ENCODE measurements around the gene MTR. TPM values are rescaled to one million over a fixed set of nuclear protein-coding genes. Genes with fewer than 3 reads are reported as not detected.

The MTR gene
- total RNA-seq, 1 donor: 38.4 TPM

GRCh38 chr1:236768601-236769000, 26.5 kb upstream of the MTR start:
- H3K4me3 ChIP-seq (ENCODE audit: low read depth, low read length): no peak overlapping the region
- TF ChIP-seq CTCF (IDR thresholded peaks at IDR 0.05; ENCODE audit: insufficient read depth, low read length): no peak
- no peak for DNase-seq (ENCODE audit: low read depth)

DNA sequence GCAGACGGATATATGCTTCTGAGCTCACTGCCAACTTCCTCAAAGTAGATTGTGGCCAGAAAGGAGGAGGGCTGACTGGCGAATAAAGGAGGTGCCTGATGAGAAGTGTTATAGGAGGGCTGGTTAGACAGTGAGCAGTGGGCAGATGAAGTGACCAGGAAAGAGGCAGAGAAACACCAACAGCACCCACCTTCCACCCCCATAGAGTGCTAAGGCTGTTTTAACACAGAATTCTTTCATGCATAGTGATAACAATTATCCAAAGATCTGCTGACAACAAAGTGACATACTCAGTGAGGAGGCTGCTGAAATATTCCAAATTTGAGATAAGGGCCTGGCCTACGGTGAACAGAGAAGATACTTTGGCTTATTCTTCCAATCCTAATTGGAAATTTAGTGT, 21.2 kb upstream of the MTR start:
- DNase-seq (ENCODE audit: low read depth): no peak
- TF ChIP-seq CTCF (IDR thresholded peaks at IDR 0.05; ENCODE audit: insufficient read depth, low read length): no peak

DNA sequence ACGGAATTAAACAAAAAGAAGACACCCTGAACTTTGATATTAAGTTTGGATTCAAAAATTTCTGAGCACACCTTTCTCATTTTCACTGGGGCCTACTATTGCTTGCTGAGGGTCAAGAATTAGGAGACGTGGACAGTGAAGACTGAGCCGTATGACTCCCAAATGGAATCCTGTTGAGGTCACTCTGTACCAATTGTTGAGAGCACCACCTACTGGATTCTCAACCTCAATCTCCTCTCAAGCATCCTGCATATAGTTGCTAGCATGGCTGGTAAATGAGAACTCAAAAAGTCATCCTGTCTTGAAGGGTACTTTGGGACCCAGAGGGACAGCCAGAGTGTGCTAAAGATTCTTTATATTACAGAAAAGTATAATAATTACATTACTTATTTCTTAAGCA, 20.2 kb upstream of the MTR start:
- DNase-seq (ENCODE audit: low read depth): peak; percentile 52
- TF ChIP-seq CTCF (IDR thresholded peaks at IDR 0.05; ENCODE audit: insufficient read depth, low read length): peak; percentile 39
- H3K4me3 ChIP-seq (ENCODE audit: low read depth, low read length): no peak overlapping the region

More for the DNA sequence above, 21.2 kb upstream of the MTR start:
- H3K4me3 ChIP-seq (ENCODE audit: low read depth, low read length): no peak overlapping the region

- DNase-seq (ENCODE audit: low read depth): no peak
- no peak for TF ChIP-seq CTCF (IDR thresholded peaks at IDR 0.05; ENCODE audit: insufficient read depth, low read length)
- no peak overlapping the region for H3K4me3 ChIP-seq (ENCODE audit: low read depth, low read length)
These were observed 15.8 kb upstream of the MTR start for GRCh38 chr1:236779312-236779711.

GRCh38 chr1:236785477-236785876, 9.6 kb upstream of the MTR start:
- no peak for TF ChIP-seq CTCF (IDR thresholded peaks at IDR 0.05; ENCODE audit: insufficient read depth, low read length)
- DNase-seq (ENCODE audit: low read depth): no peak
- H3K4me3 ChIP-seq (ENCODE audit: low read depth, low read length): no peak overlapping the region

GRCh38 chr1:236786453-236786852, 8.6 kb upstream of the MTR start:
- DNase-seq (ENCODE audit: low read depth): no peak
- no peak for TF ChIP-seq CTCF (IDR thresholded peaks at IDR 0.05; ENCODE audit: insufficient read depth, low read length)

GRCh38 chr1:236794585-236795034, 482 bp upstream of the MTR start:
- TF ChIP-seq CTCF (IDR thresholded peaks at IDR 0.05; ENCODE audit: insufficient read depth, low read length): no peak
- DNase-seq (ENCODE audit: low read depth): no peak
- peak overlapping the region; percentile 67 for H3K4me3 ChIP-seq (ENCODE audit: low read depth, low read length)

More at GRCh38 chr1:236786453-236786852, 8.6 kb upstream of the MTR start:
- H3K4me3 ChIP-seq (ENCODE audit: low read depth, low read length): no peak overlapping the region
